Endodermal cell (in vitro differentiated cells): ENCODE data around the gene ADAMTS2. TPM values are rescaled to one million over a fixed set of nuclear protein-coding genes. Genes with fewer than 3 reads are reported as not detected.

Source experiments
- DNase-seq: peaks from one replicate; pipeline ENCODE4 v3.0.0-alpha.2; 2017
- H3K27ac ChIP-seq: 2 replicates; pipeline ENCODE4 v1.5.1; 2013; ENCODE audit warnings: mild to moderate bottlenecking, low read depth, low read length, moderate library complexity
- H3K27me3 ChIP-seq: 2 replicates; pipeline ENCODE4 v1.6.1; 2013; ENCODE audit warnings: mild to moderate bottlenecking, low read length, moderate library complexity; ENCODE audit not compliant: insufficient read depth, control insufficient read depth, poor library complexity, severe bottlenecking
- H3K36me3 ChIP-seq: 2 replicates; pipeline ENCODE4 v1.7.0; 2013; ENCODE audit warnings: mild to moderate bottlenecking, low read length, moderate library complexity; ENCODE audit not compliant: control insufficient read depth, insufficient read depth
- H3K4me1 ChIP-seq: one replicate; pipeline ENCODE4 v1.7.0; 2013; ENCODE audit warnings: low read length; ENCODE audit not compliant: control insufficient read depth, insufficient read depth
- H3K4me3 ChIP-seq: 2 replicates; pipeline ENCODE4 v1.5.1; 2013; ENCODE audit warnings: mild to moderate bottlenecking, low read length, moderate library complexity
- H3K9ac ChIP-seq: 2 replicates; pipeline ENCODE4 v1.6.1; 2013; ENCODE audit warnings: mild to moderate bottlenecking, low read length, moderate library complexity; ENCODE audit not compliant: poor library complexity, severe bottlenecking; ENCODE audit errors: extremely low read depth
- H3K9me3 ChIP-seq: 2 replicates; pipeline ENCODE4 v1.6.1; 2013; ENCODE audit warnings: mild to moderate bottlenecking, low read length, moderate library complexity; ENCODE audit not compliant: control insufficient read depth
- H3K27ac Mint-ChIP-seq: 2 replicates; pipeline ENCODE4 v1.8.0; 2020; ENCODE audit warnings: mixed read lengths
- H3K27me3 Mint-ChIP-seq: 2 replicates; pipeline ENCODE4 v1.8.0; 2021; ENCODE audit warnings: mild to moderate bottlenecking, mixed read lengths; ENCODE audit not compliant: insufficient read depth
- H3K36me3 Mint-ChIP-seq: 2 replicates; pipeline ENCODE4 v1.8.0; 2020; ENCODE audit warnings: low read depth, mixed read lengths
- H3K4me1 Mint-ChIP-seq: 2 replicates; pipeline ENCODE4 v1.8.0; 2020; ENCODE audit warnings: mixed read lengths
- H3K4me3 Mint-ChIP-seq: 2 replicates; pipeline ENCODE4 v1.8.0; 2020; ENCODE audit warnings: mild to moderate bottlenecking, moderate library complexity, mixed read lengths
- H3K9me3 Mint-ChIP-seq: 2 replicates; pipeline ENCODE4 v1.8.0; 2020; ENCODE audit warnings: mild to moderate bottlenecking, mixed read lengths
- WGBS, 2 experiments: methylation state at CpG; one replicate each; pipeline versions ENCODE4 v1.1.5 to v1.1.7; 2013; ENCODE audit warnings: missing lambda C conversion rate in 2 of 2, mixed read lengths in 1 of 2; ENCODE audit not compliant: insufficient coverage in 1 of 2, insufficient read length in 1 of 2; 5-methylcytosine and 5-hydroxymethylcytosine counted together
- total RNA-seq, 2 donors: library from RNA; stranded (reverse); fragmentation: NEBNext Ultra II Directional in 1 of 2; extraction: Animal tissue kit (Norgen Biotek cat#: 25700) in 1 of 2; gene quantifications; 2 replicates in 1 of 2; 3 replicates in 1 of 2; pipeline ENCODE4 v1.2.1, GENCODE V29; 2021
- TF ChIP-seq, protein P1 (sequence below): fragments of 200-600 bp; sonication (generic); conservative IDR thresholded peaks from 2 replicates; pipeline ENCODE4 v1.5.0; 2021; ENCODE audit warnings: antibody characterized with exemption, mild to moderate bottlenecking

The ADAMTS2 gene
- total RNA-seq, 2 donors from 2014 or later = 1.2 to 2.6 TPM

DNA sequence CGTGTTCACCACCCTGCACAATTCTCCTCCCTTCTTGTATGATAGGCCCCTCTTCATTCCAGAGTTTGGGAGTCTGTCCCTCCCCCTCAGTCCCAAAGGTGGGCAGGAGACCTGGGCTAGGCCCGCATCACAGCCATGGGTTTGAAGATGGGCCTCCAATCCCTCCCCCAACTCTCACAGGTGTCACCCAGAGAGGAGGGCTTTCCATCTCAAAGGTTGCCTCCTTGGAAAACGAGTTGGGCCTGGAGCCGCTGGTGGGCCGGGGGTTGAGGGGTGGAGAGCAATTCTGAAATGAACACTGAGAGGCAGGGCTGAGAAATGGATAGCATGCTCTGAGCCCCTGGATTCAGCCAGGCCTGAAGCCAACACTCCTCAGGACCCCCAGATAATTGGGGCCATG lies 6.2 kb downstream of the ADAMTS2 start:
- Mint-ChIP-seq H3K36me3 (no peaks in the 10 kb centered on the region), H3K4me1 (peaks cover 10% of the 10 kb centered on the region), H3K27me3 (peaks cover 36% of the 10 kb centered on the region), H3K4me3 (no peak overlapping the region), H3K27ac (no peak overlapping the region), H3K9me3 (no peaks in the 10 kb centered on the region)
- TF ChIP-seq, protein P1, sequence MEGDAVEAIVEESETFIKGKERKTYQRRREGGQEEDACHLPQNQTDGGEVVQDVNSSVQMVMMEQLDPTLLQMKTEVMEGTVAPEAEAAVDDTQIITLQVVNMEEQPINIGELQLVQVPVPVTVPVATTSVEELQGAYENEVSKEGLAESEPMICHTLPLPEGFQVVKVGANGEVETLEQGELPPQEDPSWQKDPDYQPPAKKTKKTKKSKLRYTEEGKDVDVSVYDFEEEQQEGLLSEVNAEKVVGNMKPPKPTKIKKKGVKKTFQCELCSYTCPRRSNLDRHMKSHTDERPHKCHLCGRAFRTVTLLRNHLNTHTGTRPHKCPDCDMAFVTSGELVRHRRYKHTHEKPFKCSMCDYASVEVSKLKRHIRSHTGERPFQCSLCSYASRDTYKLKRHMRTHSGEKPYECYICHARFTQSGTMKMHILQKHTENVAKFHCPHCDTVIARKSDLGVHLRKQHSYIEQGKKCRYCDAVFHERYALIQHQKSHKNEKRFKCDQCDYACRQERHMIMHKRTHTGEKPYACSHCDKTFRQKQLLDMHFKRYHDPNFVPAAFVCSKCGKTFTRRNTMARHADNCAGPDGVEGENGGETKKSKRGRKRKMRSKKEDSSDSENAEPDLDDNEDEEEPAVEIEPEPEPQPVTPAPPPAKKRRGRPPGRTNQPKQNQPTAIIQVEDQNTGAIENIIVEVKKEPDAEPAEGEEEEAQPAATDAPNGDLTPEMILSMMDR = no peak
- DNase-seq = no peak
- Histone ChIP-seq H3K4me1 (peaks cover 4% of the 10 kb centered on the region), H3K9me3 (no peaks in the 10 kb centered on the region), H3K4me3 (no peak overlapping the region), H3K27ac (no peak overlapping the region), H3K27me3 (peaks cover 25% of the 10 kb centered on the region), H3K9ac (no peak overlapping the region), H3K36me3 (no peaks in the 10 kb centered on the region)
- 85 to 92% methylated on average over 2 to 5 of the region's 5 CpGs for WGBS, 2 experiments

DNA sequence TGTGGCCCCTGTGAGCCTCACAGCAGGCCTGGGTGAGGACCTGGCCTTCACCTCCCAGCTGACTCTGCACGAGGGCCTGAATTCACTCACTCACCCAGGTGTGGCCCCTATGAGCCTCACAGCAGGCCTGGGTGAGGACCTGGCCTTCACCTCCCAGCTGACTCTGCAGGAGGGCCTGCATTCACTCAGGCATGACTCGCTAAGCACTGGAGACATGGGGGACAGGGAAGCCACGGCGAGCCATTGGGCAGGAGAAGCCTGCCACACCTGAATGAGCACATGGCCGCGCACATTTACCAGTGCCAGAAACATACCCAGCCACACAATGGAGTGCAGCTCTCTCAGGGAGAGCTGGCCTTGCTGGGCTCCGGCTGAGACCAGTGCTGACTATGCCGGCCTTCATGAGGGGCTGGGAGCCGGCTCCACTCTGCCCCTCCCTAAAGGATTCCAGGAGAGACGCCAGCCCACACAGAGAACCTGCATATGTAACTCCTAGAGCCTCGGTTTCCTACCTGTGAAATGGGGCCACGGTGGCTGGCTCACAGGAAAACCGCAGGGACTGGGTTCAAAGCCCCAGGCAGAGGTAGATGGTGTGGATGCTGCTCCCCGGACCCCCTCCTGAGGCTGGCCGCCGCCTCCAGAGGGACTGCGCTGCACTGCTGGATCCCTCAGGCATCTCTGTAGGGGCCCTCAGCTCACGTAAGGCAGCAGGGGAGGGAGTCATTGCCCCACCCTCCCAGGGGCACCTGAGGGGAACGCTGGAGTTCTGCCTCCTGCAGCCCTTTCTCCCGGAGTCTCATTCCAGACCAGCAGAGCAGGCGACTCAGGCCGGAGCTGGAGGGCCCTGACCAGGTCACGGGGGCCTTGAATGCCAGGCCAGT lies 7.2 kb downstream of the ADAMTS2 start:
- TF ChIP-seq, protein P1 = no peak
- H3K36me3 Mint-ChIP-seq = no peaks in the 10 kb centered on the region
- no peak overlapping the region for H3K27ac Mint-ChIP-seq
- Histone ChIP-seq H3K36me3 (no peaks in the 10 kb centered on the region), H3K27me3 (peaks cover 15% of the 10 kb centered on the region), H3K27ac (no peak overlapping the region), H3K4me3 (no peak overlapping the region), H3K4me1 (no peaks in the 10 kb centered on the region), H3K9ac (no peak overlapping the region), H3K9me3 (no peaks in the 10 kb centered on the region)
- no peaks in the 10 kb centered on the region for H3K9me3 Mint-ChIP-seq
- no peak for DNase-seq
- WGBS, 2 experiments = 84 to 90% methylated on average over 17 to 23 of the region's 23 CpGs
- no peak overlapping the region for H3K4me3 Mint-ChIP-seq
- H3K4me1 Mint-ChIP-seq = peaks cover 8% of the 10 kb centered on the region
- H3K27me3 Mint-ChIP-seq = peaks cover 28% of the 10 kb centered on the region

DNA sequence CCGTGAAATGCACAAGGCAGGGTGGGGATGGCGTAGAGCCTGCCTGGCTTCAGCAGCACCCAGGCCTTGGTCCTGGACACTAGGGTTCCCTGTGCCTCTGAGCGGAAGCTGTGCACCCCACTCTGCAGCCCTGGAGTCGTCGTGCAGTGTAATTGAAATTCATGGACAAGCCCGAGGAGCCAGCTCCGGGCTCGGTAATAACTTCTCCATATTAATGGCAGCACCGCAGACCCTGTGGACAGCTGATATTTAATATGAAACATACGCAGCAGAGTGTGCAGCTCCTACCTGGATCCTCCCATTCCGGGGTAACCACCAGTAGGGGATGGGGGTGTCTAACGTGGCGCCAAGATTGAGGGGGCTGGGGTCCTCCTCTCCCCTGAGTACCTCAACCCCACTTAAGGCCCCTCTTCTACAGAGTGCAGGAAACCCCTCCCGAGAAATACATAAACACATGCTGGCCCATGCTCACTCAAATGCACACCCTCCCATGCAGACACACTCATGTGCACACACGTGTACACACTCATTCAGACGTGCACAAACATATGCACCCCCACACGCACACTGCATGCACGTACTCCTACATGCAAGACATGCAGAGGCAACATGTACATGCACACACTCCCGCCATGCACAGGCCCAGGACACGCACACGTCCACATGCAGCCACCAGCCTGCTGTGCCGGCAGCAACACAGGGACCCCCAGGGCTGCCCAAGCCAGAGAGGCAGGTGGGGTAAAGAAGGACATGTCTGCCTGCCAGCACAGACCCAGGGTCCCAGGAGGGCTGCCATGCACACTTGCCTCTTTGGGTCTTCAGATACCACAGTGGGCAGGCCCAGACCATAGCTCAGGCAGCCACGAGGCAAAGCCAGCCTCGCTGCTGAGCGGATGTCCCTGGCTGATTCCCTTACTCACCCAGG lies 8.1 kb downstream of the ADAMTS2 start:
- no peaks in the 10 kb centered on the region for H3K9me3 ChIP-seq
- H3K36me3 Mint-ChIP-seq = no peaks in the 10 kb centered on the region
- no peak overlapping the region for H3K9ac ChIP-seq
- 93% methylated on average over 21 to 25 of the region's 25 CpGs for WGBS, 2 experiments
- TF ChIP-seq, protein P1 = no peak
- peaks cover 19% of the 10 kb centered on the region for H3K27me3 Mint-ChIP-seq
- no peak for DNase-seq
- H3K27ac Mint-ChIP-seq = no peak overlapping the region
- peaks cover 5% of the 10 kb centered on the region for H3K4me1 Mint-ChIP-seq
- no peak overlapping the region for H3K4me3 ChIP-seq
- H3K36me3 ChIP-seq = no peaks in the 10 kb centered on the region
- no peaks in the 10 kb centered on the region for H3K4me1 ChIP-seq
- no peak overlapping the region for H3K4me3 Mint-ChIP-seq
- H3K27me3 ChIP-seq = peaks cover 6% of the 10 kb centered on the region
- H3K9me3 Mint-ChIP-seq = no peaks in the 10 kb centered on the region
- no peak overlapping the region for H3K27ac ChIP-seq
